ENCODE measurements around the gene TMEM235. TPM values are rescaled to one million over a fixed set of nuclear protein-coding genes. Genes with fewer than 3 reads are reported as not detected.

TMEM235 gene
- total and polyA plus RNA-seq, 2 experiments from 2014 or later: not detected

GRCh38 chr17:78250891-78251772 is 19.7 kb downstream of the TMEM235 start:
- Mint-ChIP-seq H3K36me3 (ENCODE audit: low read depth) (no peaks in the 10 kb centered on the region), H3K4me1 (peaks cover 27% of the 10 kb centered on the region; the same call in 2 of the 3 replicates), H3K27me3 (ENCODE audit: insufficient read depth, low read depth, poor library complexity) (peaks cover 21% of the 10 kb centered on the region), H3K9me3 (peaks cover 3% of the 10 kb centered on the region; the same call in 1 of the 3 replicates), H3K4me3 (no peak overlapping the region), H3K27ac (peak overlapping the region; percentile 23; the same call in 1 of the 2 replicates)
- Histone ChIP-seq H3K9me2 (ENCODE audit: insufficient read depth) (no peaks in the 10 kb centered on the region), H3F3A (replicated peaks; ENCODE audit: low read depth) (peaks cover 7% of the 10 kb centered on the region), H3K27me3 (ENCODE audit: insufficient read depth) (no peaks in the 10 kb centered on the region), H3K79me2 (replicated peaks; ENCODE audit: insufficient read depth) (no peaks in the 10 kb centered on the region), H3K27ac (ENCODE audit: low read depth) (no peak overlapping the region), H3K36me3 (ENCODE audit: insufficient read depth) (no peaks in the 10 kb centered on the region), H2AFZ (no peak overlapping the region; the same call in 1 of the 2 replicates), H4K20me1 (replicated peaks; ENCODE audit: insufficient read depth) (no peaks in the 10 kb centered on the region), H3K4me1 (ENCODE audit: insufficient read depth) (peaks cover 12% of the 10 kb centered on the region), H3K4me2 (peak overlapping the region; percentile 43; the same call in 1 of the 2 replicates), H3K4me3 (peak overlapping the region; percentile 40; the same call in 1 of the 2 replicates)
- DNase-seq (ENCODE audit: low spot score) (peak; percentile 93), ATAC-seq (peak; percentile 78)
- TF ChIP-seq, protein P1, sequence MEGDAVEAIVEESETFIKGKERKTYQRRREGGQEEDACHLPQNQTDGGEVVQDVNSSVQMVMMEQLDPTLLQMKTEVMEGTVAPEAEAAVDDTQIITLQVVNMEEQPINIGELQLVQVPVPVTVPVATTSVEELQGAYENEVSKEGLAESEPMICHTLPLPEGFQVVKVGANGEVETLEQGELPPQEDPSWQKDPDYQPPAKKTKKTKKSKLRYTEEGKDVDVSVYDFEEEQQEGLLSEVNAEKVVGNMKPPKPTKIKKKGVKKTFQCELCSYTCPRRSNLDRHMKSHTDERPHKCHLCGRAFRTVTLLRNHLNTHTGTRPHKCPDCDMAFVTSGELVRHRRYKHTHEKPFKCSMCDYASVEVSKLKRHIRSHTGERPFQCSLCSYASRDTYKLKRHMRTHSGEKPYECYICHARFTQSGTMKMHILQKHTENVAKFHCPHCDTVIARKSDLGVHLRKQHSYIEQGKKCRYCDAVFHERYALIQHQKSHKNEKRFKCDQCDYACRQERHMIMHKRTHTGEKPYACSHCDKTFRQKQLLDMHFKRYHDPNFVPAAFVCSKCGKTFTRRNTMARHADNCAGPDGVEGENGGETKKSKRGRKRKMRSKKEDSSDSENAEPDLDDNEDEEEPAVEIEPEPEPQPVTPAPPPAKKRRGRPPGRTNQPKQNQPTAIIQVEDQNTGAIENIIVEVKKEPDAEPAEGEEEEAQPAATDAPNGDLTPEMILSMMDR (conservative IDR thresholded peaks at IDR 0.05; ENCODE audit: low read depth in 2 of 2): peak; percentile 97 to 100
- TF ChIP-seq ZNF114 (CRISPR knock-in tag; IDR thresholded peaks at IDR 0.05) (no peak), ZNF331 (CRISPR knock-in tag; IDR thresholded peaks at IDR 0.05; ENCODE audit: low read depth) (no peak), ETS1 (IDR thresholded peaks at IDR 0.05) (0 out of 2 replicates have a peak, but pooled peaks have one; percentile 33), CREB1 (CRISPR knock-in tag; IDR thresholded peaks at IDR 0.05; ENCODE audit: low read depth) (peak; percentile 61; the same call in 1 of the 2 replicates)

GRCh38 chr17:78251773-78252103 is 20.3 kb downstream of the TMEM235 start:
- H3F3A ChIP-seq (replicated peaks; ENCODE audit: low read depth): peaks cover 7% of the 10 kb centered on the region
- no peaks in the 10 kb centered on the region for H3K9me2 ChIP-seq (ENCODE audit: insufficient read depth)
- Mint-ChIP-seq H3K27me3 (ENCODE audit: insufficient read depth, low read depth, poor library complexity) (peaks cover 20% of the 10 kb centered on the region), H3K4me3 (no peak overlapping the region), H3K36me3 (ENCODE audit: low read depth) (no peaks in the 10 kb centered on the region), H3K4me1 (peaks cover 33% of the 10 kb centered on the region), H3K9me3 (peaks cover 2% of the 10 kb centered on the region; the same call in 1 of the 3 replicates), H3K27ac (no peak overlapping the region)
- H4K20me1 ChIP-seq (replicated peaks; ENCODE audit: insufficient read depth): no peaks in the 10 kb centered on the region
- H3K4me1 ChIP-seq (ENCODE audit: insufficient read depth): peaks cover 12% of the 10 kb centered on the region
- no peak for ATAC-seq
- no peak overlapping the region for H3K4me3 ChIP-seq
- H3K4me2 ChIP-seq: no peak overlapping the region
- no peak for DNase-seq (ENCODE audit: low spot score)
- no peaks in the 10 kb centered on the region for H3K79me2 ChIP-seq (replicated peaks; ENCODE audit: insufficient read depth)
- H2AFZ ChIP-seq: no peak overlapping the region
- no peaks in the 10 kb centered on the region for H3K36me3 ChIP-seq (ENCODE audit: insufficient read depth)
- no peak overlapping the region for H3K27ac ChIP-seq (ENCODE audit: low read depth)
- H3K27me3 ChIP-seq (ENCODE audit: insufficient read depth): no peaks in the 10 kb centered on the region
- TF ChIP-seq, protein P1 (conservative IDR thresholded peaks at IDR 0.05; ENCODE audit: low read depth in 2 of 2): no peak
- no peak for TF ChIP-seq ZNF462 (CRISPR knock-in tag; IDR thresholded peaks at IDR 0.05)
- TF ChIP-seq STAT1 (IDR thresholded peaks at IDR 0.05; ENCODE audit: unreplicated experiment): no peak
- TF ChIP-seq CREB1 (CRISPR knock-in tag; IDR thresholded peaks at IDR 0.05; ENCODE audit: low read depth): no peak
- TF ChIP-seq JUNB (IDR thresholded peaks at IDR 0.05; ENCODE audit: unreplicated experiment): no peak
- TF ChIP-seq ZNF331 (CRISPR knock-in tag; IDR thresholded peaks at IDR 0.05; ENCODE audit: low read depth): no peak
